Suprapubic skin (tissue), 4 donors: Measurements from ENCODE around the gene UVSSA.

Experiments used
- CTCF ChIP-seq, 2 donors: fragments of 200-600 bp in 1 of 2; fragments of 450-650 bp in 1 of 2; sonication (generic) in 1 of 2; IDR thresholded peaks; one replicate each; pipeline ENCODE4 v1.5.1; 2016 to 2019; ENCODE audit warnings: antibody characterized with exemption in 2 of 2, mild to moderate bottlenecking in 1 of 2, moderate library complexity in 1 of 2
- POLR2A ChIP-seq, 2 donors: fragments of 450-650 bp; IDR thresholded peaks; one replicate each; pipeline ENCODE4 v1.6.1; 2017; ENCODE audit warnings: antibody characterized with exemption in 2 of 2, mild to moderate bottlenecking in 2 of 2, moderate library complexity in 2 of 2
- POLR2AphosphoS5 ChIP-seq, 3 donors: sonication (generic); formaldehyde crosslinking; IDR thresholded peaks; one replicate each; pipeline ENCODE4 v1.6.1; 2017; ENCODE audit warnings: antibody characterized with exemption in 3 of 3

GRCh38 chr4:1328267-1329155 lies 18.5 kb upstream of the UVSSA start:
- TF ChIP-seq POLR2AphosphoS5 (IDR thresholded peaks at IDR 0.05) (no peak), CTCF (IDR thresholded peaks at IDR 0.05) (no peak), POLR2A (IDR thresholded peaks at IDR 0.05) (no peak)
